ENCODE data around the gene RNF182. TPM values are rescaled to one million over a fixed set of nuclear protein-coding genes. Genes with fewer than 3 reads are reported as not detected.
A peak's percentile ranks its signal among the peaks of the same experiment; 100 is the strongest.

RNF182 gene
- total and polyA plus RNA-seq, 9 of the 15 experiments (the other 6 are each of a cell fraction or from before 2014, with no cell fraction given), result 12.8 to 22.8 (median 17.5) TPM

- 94% methylated on average over 26 of the region's 47 CpGs for WGBS (ENCODE audit: insufficient coverage, low coverage, missing lambda C conversion rate)
- ATAC-seq (no peak), FAIRE-seq (no peak), DNase-seq (ENCODE audit: extremely low read depth in 1 of 4, low spot score in 3 of 4) (no peak)
- no peak overlapping the region for H3K27ac ChIP-seq (ENCODE audit: extremely low read depth, low read depth, low read length)
- no peak overlapping the region for H3K4me2 ChIP-seq (ENCODE audit: insufficient read depth, low read length)
- in situ Hi-C loops (cut with MboI), result no loop called here
- no peaks in the 10 kb centered on the region for H3K79me2 ChIP-seq (ENCODE audit: control insufficient read depth, insufficient read depth, low read length)
- H3K4me3 ChIP-seq, result no peak overlapping the region
- no TSS peak for BruUV-seq (replicated peaks)
- intact Hi-C loops (cut with micrococcal nuclease), result no loop called here
- no peak overlapping the region for H2AFZ ChIP-seq (ENCODE audit: low read depth, low read length)
- no peaks in the 10 kb centered on the region for H3K4me1 ChIP-seq (replicated peaks in 1 of 2; ENCODE audit: control insufficient read depth in 2 of 2, insufficient read depth in 2 of 2, low read length in 2 of 2)
- POLR2A ChIA-PET, result interaction anchor here (0.6 to 1.2 kb wide), 3 partner anchors 15 to 22 kb away, joined by 3 to 4 read pairs (median 3); no protein-coding TSS in a partner anchor
- no peak overlapping the region for H3K9ac ChIP-seq (ENCODE audit: insufficient read depth in 1 of 2, low read depth in 2 of 2, low read length in 2 of 2)
- no peaks in the 10 kb centered on the region for H3K27me3 ChIP-seq (ENCODE audit: control insufficient read depth in 2 of 2, insufficient read depth in 2 of 2, low read length in 2 of 2)
- no peaks in the 10 kb centered on the region for H3K9me1 ChIP-seq (ENCODE audit: control insufficient read depth, insufficient read depth, low read length)
- no peaks in the 10 kb centered on the region for H3K9me3 ChIP-seq (replicated peaks; ENCODE audit: control insufficient read depth, insufficient read depth, low read depth, low read length)
- H4K20me1 ChIP-seq (replicated peaks; ENCODE audit: control insufficient read depth, insufficient read depth, low read length), result no peaks in the 10 kb centered on the region
- H3K36me3 ChIP-seq (ENCODE audit: control insufficient read depth, insufficient read depth, low read length), result no peaks in the 10 kb centered on the region
- TF ChIP-seq RAD21 (CRISPR knock-in tag; conservative IDR thresholded peaks at IDR 0.05 in 1 of 2, IDR thresholded peaks at IDR 0.05 in 1 of 2) (0 out of 4 replicates have a peak, but pooled peaks of 1 of the 2 experiments have one; percentile 6), MAX (CRISPR knock-in tag; IDR thresholded peaks at IDR 0.05) (no peak), HNRNPH1 (optimal IDR thresholded peaks at IDR 0.05; ENCODE audit: low read depth, low read length) (no peak), ZNF316 (IDR thresholded peaks at IDR 0.05) (no peak), HNRNPK (IDR thresholded peaks at IDR 0.05; ENCODE audit: low read depth, low read length, poor library complexity, severe bottlenecking) (no peak), HLTF (IDR thresholded peaks at IDR 0.05) (no peak), GMEB1 (CRISPR knock-in tag; IDR thresholded peaks at IDR 0.05) (no peak), ZBTB12 (CRISPR knock-in tag; IDR thresholded peaks at IDR 0.05) (no peak), POLR2G (IDR thresholded peaks at IDR 0.05; ENCODE audit: low read depth, low read length) (0 out of 2 replicates have a peak, but pooled peaks have one; percentile 13), GTF2E2 (tag; IDR thresholded peaks at IDR 0.05) (no peak), ZBTB33 (CRISPR knock-in tag; IDR thresholded peaks at IDR 0.05) (peak; percentile 61; the same call in 1 of the 2 replicates), TBL1XR1 (IDR thresholded peaks at IDR 0.05; ENCODE audit: low read length in 2 of 2) (no peak)
- CTCF ChIA-PET (ENCODE audit: low intra/inter-chr PET ratio), result no interaction called here
These were observed 77.6 kb downstream of the RNF182 start for GRCh38 chr6:14002176-14002947.
